Hepatocyte (in vitro differentiated cells): ENCODE measurements around the gene SMIM1. TPM values are rescaled to one million over a fixed set of nuclear protein-coding genes. Genes with fewer than 3 reads are reported as not detected.

Experiments
- DNase-seq: peaks from one replicate; pipeline ENCODE4 v3.0.0-alpha.2; 2016; ENCODE audit warnings: low spot score
- H2AFZ ChIP-seq: fragments of 200-600 bp; sonication (generic); 2 replicates; pipeline ENCODE4 v1.6.0; 2016; ENCODE audit warnings: antibody characterized with exemption, mild to moderate bottlenecking
- H3K27ac ChIP-seq: fragments of 200-600 bp; sonication (generic); 2 replicates; pipeline ENCODE4 v1.5.1; 2016; ENCODE audit warnings: mild to moderate bottlenecking
- H3K27me3 ChIP-seq: fragments of 200-600 bp; sonication (generic); 2 replicates; pipeline ENCODE4 v1.6.1; 2016
- H3K36me3 ChIP-seq: fragments of 200-600 bp; sonication (generic); replicated peaks from 2 replicates; pipeline ENCODE4 v1.5.1; 2016; ENCODE audit warnings: low read depth; ENCODE audit not compliant: insufficient read depth
- H3K4me1 ChIP-seq: fragments of 200-600 bp; sonication (generic); 2 replicates; pipeline ENCODE4 v1.5.1; 2016; ENCODE audit warnings: mild to moderate bottlenecking, moderate library complexity; ENCODE audit not compliant: insufficient read depth
- H3K4me2 ChIP-seq: fragments of 200-600 bp; sonication (generic); 2 replicates; pipeline ENCODE4 v1.6.0; 2016
- H3K4me3 ChIP-seq: fragments of 200-600 bp; sonication (generic); 2 replicates; pipeline ENCODE4 v1.5.1; 2016; ENCODE audit warnings: mild to moderate bottlenecking
- H3K79me2 ChIP-seq: fragments of 200-600 bp; sonication (generic); 2 replicates; pipeline ENCODE4 v1.6.0; 2017; ENCODE audit warnings: mild to moderate bottlenecking
- H3K9me2 ChIP-seq: fragments of 200-600 bp; sonication (generic); replicated peaks from 2 replicates; pipeline ENCODE4 v1.6.0; 2017; ENCODE audit warnings: mild to moderate bottlenecking; ENCODE audit not compliant: insufficient read depth
- H3K9me3 ChIP-seq: fragments of 200-600 bp; sonication (generic); 2 replicates; pipeline ENCODE4 v1.5.1; 2016; ENCODE audit warnings: low read depth, mild to moderate bottlenecking
- H4K20me1 ChIP-seq: fragments of 200-600 bp; sonication (generic); 2 replicates; pipeline ENCODE4 v1.6.0; 2016; ENCODE audit warnings: mild to moderate bottlenecking; ENCODE audit not compliant: insufficient read depth, poor library complexity, severe bottlenecking
- CTCF ChIP-seq: fragments of 200-600 bp; sonication (generic); IDR thresholded peaks from 2 replicates; pipeline ENCODE4 v1.5.1; 2016; ENCODE audit warnings: antibody characterized with exemption, mild to moderate bottlenecking; ENCODE audit not compliant: poor library complexity
- EZH2 ChIP-seq: fragments of 200-600 bp; sonication (generic); IDR thresholded peaks from 2 replicates; pipeline ENCODE4 v1.6.1; 2016; ENCODE audit warnings: antibody characterized with exemption, mild to moderate bottlenecking, borderline replicate concordance
- EZH2phosphoT487 ChIP-seq: fragments of 200-600 bp; sonication (generic); IDR thresholded peaks from one replicate; pipeline ENCODE4 v1.6.1; 2018; ENCODE audit warnings: antibody characterized with exemption, mild to moderate bottlenecking, low read depth, moderate library complexity; ENCODE audit not compliant: unreplicated experiment, severe bottlenecking
- WGBS: methylation state at CpG from one replicate; pipeline ENCODE4 v1.1.6; 2016; ENCODE audit warnings: low lambda C conversion rate; ENCODE audit errors: missing lambda C conversion rate; 5-methylcytosine and 5-hydroxymethylcytosine counted together
- polyA plus RNA-seq: library from polyadenylated mRNA; unstranded; fragments of >200 nt; fragmentation: Nextera tagmentation; extraction: Ambion mirVana; gene quantifications from 2 replicates; pipeline ENCODE4 v1.2.1, GENCODE V29; 2016
- total RNA-seq: library from RNA; depleted of rRNA; stranded (reverse); fragments of >200 nt; gene quantifications from 2 replicates; pipeline ENCODE4 v1.2.3, GENCODE V29; 2014

SMIM1 gene
- total and polyA plus RNA-seq, 2 experiments from 2014 or later = 21.0 to 118 TPM

- no peaks in the 10 kb centered on the region for H3K9me3 ChIP-seq
- 95% methylated on average over 6 of the region's 6 CpGs for WGBS
Observed at GRCh38 chr1:3821004-3821403, 48.5 kb downstream of the SMIM1 start.

GRCh38 chr1:3821447-3821846 lies 48.9 kb downstream of the SMIM1 start:
- H3K9me2 ChIP-seq = no peaks in the 10 kb centered on the region
- no peaks in the 10 kb centered on the region for H3K79me2 ChIP-seq
- H3K27me3 ChIP-seq = no peaks in the 10 kb centered on the region
- H4K20me1 ChIP-seq = no peaks in the 10 kb centered on the region
- no peak overlapping the region for H2AFZ ChIP-seq
- no peak overlapping the region for H3K4me2 ChIP-seq
- no peak for TF ChIP-seq EZH2phosphoT487
- no peak for TF ChIP-seq EZH2
- no peak for TF ChIP-seq CTCF
- no peaks in the 10 kb centered on the region for H3K4me1 ChIP-seq
- H3K36me3 ChIP-seq = no peaks in the 10 kb centered on the region
- DNase-seq = no peak
- no peaks in the 10 kb centered on the region for H3K9me3 ChIP-seq
- H3K27ac ChIP-seq = no peak overlapping the region
- 94% methylated on average over 13 of the region's 13 CpGs for WGBS
- no peak overlapping the region for H3K4me3 ChIP-seq

More at GRCh38 chr1:3821004-3821403, 48.5 kb downstream of the SMIM1 start:
- TF ChIP-seq EZH2phosphoT487 (no peak), EZH2 (no peak), CTCF (no peak)
- no peaks in the 10 kb centered on the region for H3K9me2 ChIP-seq
- no peaks in the 10 kb centered on the region for H3K27me3 ChIP-seq
- no peak overlapping the region for H2AFZ ChIP-seq
- H3K27ac ChIP-seq = no peak overlapping the region
- no peak overlapping the region for H3K4me3 ChIP-seq
- no peaks in the 10 kb centered on the region for H4K20me1 ChIP-seq
- H3K36me3 ChIP-seq = no peaks in the 10 kb centered on the region
- H3K4me1 ChIP-seq = no peaks in the 10 kb centered on the region
- no peaks in the 10 kb centered on the region for H3K79me2 ChIP-seq
- no peak overlapping the region for H3K4me2 ChIP-seq
- no peak for DNase-seq

GRCh38 chr1:3821908-3822307 lies 49.4 kb downstream of the SMIM1 start:
- no peak overlapping the region for H2AFZ ChIP-seq
- no peaks in the 10 kb centered on the region for H3K9me2 ChIP-seq
- no peaks in the 10 kb centered on the region for H3K9me3 ChIP-seq
- H3K79me2 ChIP-seq = no peaks in the 10 kb centered on the region
- no peaks in the 10 kb centered on the region for H4K20me1 ChIP-seq
- no peaks in the 10 kb centered on the region for H3K36me3 ChIP-seq
- WGBS = 95% methylated on average over 15 of the region's 15 CpGs
- H3K27ac ChIP-seq = no peak overlapping the region
- H3K4me3 ChIP-seq = no peak overlapping the region
- H3K27me3 ChIP-seq = no peaks in the 10 kb centered on the region
- no peak for TF ChIP-seq CTCF
- TF ChIP-seq EZH2phosphoT487 = no peak
- no peak for TF ChIP-seq EZH2
- no peak overlapping the region for H3K4me2 ChIP-seq
- no peaks in the 10 kb centered on the region for H3K4me1 ChIP-seq
- no peak for DNase-seq

- 87% methylated on average over 16 of the region's 16 CpGs for WGBS
- Histone ChIP-seq H3K4me3 (no peak overlapping the region), H3K9me3 (no peaks in the 10 kb centered on the region), H3K9me2 (no peaks in the 10 kb centered on the region), H3K4me2 (no peak overlapping the region), H3K27me3 (no peaks in the 10 kb centered on the region), H2AFZ (no peak overlapping the region), H4K20me1 (no peaks in the 10 kb centered on the region), H3K79me2 (no peaks in the 10 kb centered on the region), H3K36me3 (no peaks in the 10 kb centered on the region), H3K27ac (no peak overlapping the region), H3K4me1 (no peaks in the 10 kb centered on the region)
- TF ChIP-seq EZH2 = no peak
- no peak for TF ChIP-seq EZH2phosphoT487
- TF ChIP-seq CTCF = no peak
- no peak for DNase-seq
Observed at GRCh38 chr1:3822421-3822820, 49.9 kb downstream of the SMIM1 start.
